ENCODE results near the gene CCR6. TPM values are rescaled to one million over a fixed set of nuclear protein-coding genes. Genes with fewer than 3 reads are reported as not detected.

Gene CCR6
- total and polyA plus RNA-seq, 2 experiments from 2014 or later, result 0.70 to 2.0 TPM

DNA sequence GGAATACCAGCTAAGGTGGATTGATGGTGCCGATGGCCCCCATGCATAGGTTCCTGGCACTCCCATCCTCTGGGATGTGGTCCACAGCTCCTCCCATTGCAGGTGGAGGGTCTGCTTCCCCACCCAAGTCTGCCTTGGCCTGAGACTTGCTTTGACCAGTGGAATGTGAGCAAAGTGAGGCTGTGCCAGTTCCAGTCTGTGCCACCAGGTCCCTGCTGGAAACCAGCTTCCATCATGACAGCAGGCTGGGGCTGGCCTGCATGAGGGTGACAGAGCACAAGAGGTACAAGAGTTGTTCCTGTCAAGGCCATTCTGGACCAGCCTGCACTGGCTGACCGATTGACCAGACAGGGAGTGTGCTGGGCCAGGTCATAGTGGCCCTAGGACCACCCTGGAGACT, 27.0 kb upstream of the CCR6 start:
- Histone ChIP-seq H3K27ac (no peak overlapping the region), H3K9me2 (replicated peaks; ENCODE audit: insufficient read depth) (no peaks in the 10 kb centered on the region), H3K9me3 (ENCODE audit: low read depth) (no peaks in the 10 kb centered on the region), H3K4me2 (no peak overlapping the region), H3K36me3 (replicated peaks; ENCODE audit: insufficient read depth, low read depth) (no peaks in the 10 kb centered on the region), H3K79me2 (no peaks in the 10 kb centered on the region), H3K4me3 (no peak overlapping the region), H3K27me3 (no peaks in the 10 kb centered on the region), H2AFZ (no peak overlapping the region), H3K4me1 (ENCODE audit: insufficient read depth) (peaks cover 3% of the 10 kb centered on the region), H4K20me1 (ENCODE audit: insufficient read depth, poor library complexity, severe bottlenecking) (no peaks in the 10 kb centered on the region)
- TF ChIP-seq EZH2phosphoT487 (IDR thresholded peaks at IDR 0.05; ENCODE audit: low read depth, severe bottlenecking, unreplicated experiment) (no peak), CTCF (IDR thresholded peaks at IDR 0.05; ENCODE audit: poor library complexity) (no peak), EZH2 (IDR thresholded peaks at IDR 0.05; ENCODE audit: borderline replicate concordance) (no peak)
- DNase-seq (ENCODE audit: low spot score), result no peak
- WGBS (ENCODE audit: low lambda C conversion rate, missing lambda C conversion rate), result 100% methylated on average over 2 of the region's 2 CpGs

GRCh38 chr6:167096991-167097390, 25.9 kb upstream of the CCR6 start:
- Histone ChIP-seq H3K4me3 (no peak overlapping the region), H3K4me1 (ENCODE audit: insufficient read depth) (peaks cover 3% of the 10 kb centered on the region), H3K79me2 (no peaks in the 10 kb centered on the region), H3K9me3 (ENCODE audit: low read depth) (no peaks in the 10 kb centered on the region), H3K27me3 (no peaks in the 10 kb centered on the region), H2AFZ (no peak overlapping the region), H4K20me1 (ENCODE audit: insufficient read depth, poor library complexity, severe bottlenecking) (no peaks in the 10 kb centered on the region), H3K4me2 (no peak overlapping the region), H3K27ac (no peak overlapping the region), H3K36me3 (replicated peaks; ENCODE audit: insufficient read depth, low read depth) (no peaks in the 10 kb centered on the region), H3K9me2 (replicated peaks; ENCODE audit: insufficient read depth) (no peaks in the 10 kb centered on the region)
- 81% methylated on average over 7 of the region's 7 CpGs for WGBS (ENCODE audit: low lambda C conversion rate, missing lambda C conversion rate)
- no peak for DNase-seq (ENCODE audit: low spot score)
- no peak for TF ChIP-seq EZH2 (IDR thresholded peaks at IDR 0.05; ENCODE audit: borderline replicate concordance)
- TF ChIP-seq EZH2phosphoT487 (IDR thresholded peaks at IDR 0.05; ENCODE audit: low read depth, severe bottlenecking, unreplicated experiment), result no peak
- TF ChIP-seq CTCF (IDR thresholded peaks at IDR 0.05; ENCODE audit: poor library complexity), result no peak

DNA sequence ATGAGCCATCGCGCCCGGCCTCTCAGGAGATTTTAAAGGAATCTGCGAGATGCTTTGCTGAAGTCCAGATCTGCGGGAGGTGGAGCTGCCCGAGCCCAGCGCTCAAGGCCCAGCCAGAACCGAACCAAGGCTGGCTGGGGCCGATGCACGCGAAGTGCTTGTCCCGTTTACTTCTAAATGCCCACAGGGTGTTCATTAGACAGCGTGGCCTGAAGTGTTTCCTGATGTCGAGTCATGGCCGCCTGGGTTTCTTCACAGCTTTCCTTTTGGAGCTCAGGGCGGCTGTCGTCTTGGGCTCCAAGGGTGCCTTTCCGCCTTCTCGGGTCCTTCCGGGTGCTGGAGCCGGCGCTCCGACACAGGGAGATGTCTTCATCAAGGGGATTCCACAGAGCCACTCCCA, 25.1 kb upstream of the CCR6 start:
- no peaks in the 10 kb centered on the region for H3K79me2 ChIP-seq
- H2AFZ ChIP-seq, result no peak overlapping the region
- H3K9me2 ChIP-seq (replicated peaks; ENCODE audit: insufficient read depth), result no peaks in the 10 kb centered on the region
- H3K27ac ChIP-seq, result no peak overlapping the region
- H3K4me3 ChIP-seq, result no peak overlapping the region
- peaks cover 3% of the 10 kb centered on the region for H3K4me1 ChIP-seq (ENCODE audit: insufficient read depth)
- H4K20me1 ChIP-seq (ENCODE audit: insufficient read depth, poor library complexity, severe bottlenecking), result no peaks in the 10 kb centered on the region
- no peak for TF ChIP-seq EZH2phosphoT487 (IDR thresholded peaks at IDR 0.05; ENCODE audit: low read depth, severe bottlenecking, unreplicated experiment)
- TF ChIP-seq EZH2 (IDR thresholded peaks at IDR 0.05; ENCODE audit: borderline replicate concordance), result no peak
- TF ChIP-seq CTCF (IDR thresholded peaks at IDR 0.05; ENCODE audit: poor library complexity), result no peak
- no peaks in the 10 kb centered on the region for H3K36me3 ChIP-seq (replicated peaks; ENCODE audit: insufficient read depth, low read depth)
- no peak overlapping the region for H3K4me2 ChIP-seq
- 93% methylated on average over 23 of the region's 23 CpGs for WGBS (ENCODE audit: low lambda C conversion rate, missing lambda C conversion rate)
- no peak for DNase-seq (ENCODE audit: low spot score)
- no peaks in the 10 kb centered on the region for H3K9me3 ChIP-seq (ENCODE audit: low read depth)
- H3K27me3 ChIP-seq, result no peaks in the 10 kb centered on the region

GRCh38 chr6:167098825-167099225, 24.1 kb upstream of the CCR6 start:
- no peaks in the 10 kb centered on the region for H3K9me2 ChIP-seq (replicated peaks; ENCODE audit: insufficient read depth)
- no peaks in the 10 kb centered on the region for H3K9me3 ChIP-seq (ENCODE audit: low read depth)
- DNase-seq (ENCODE audit: low spot score), result no peak
- no peaks in the 10 kb centered on the region for H3K27me3 ChIP-seq
- no peak overlapping the region for H3K27ac ChIP-seq
- H2AFZ ChIP-seq, result no peak overlapping the region
- TF ChIP-seq EZH2 (IDR thresholded peaks at IDR 0.05; ENCODE audit: borderline replicate concordance) (no peak), EZH2phosphoT487 (IDR thresholded peaks at IDR 0.05; ENCODE audit: low read depth, severe bottlenecking, unreplicated experiment) (no peak), CTCF (IDR thresholded peaks at IDR 0.05; ENCODE audit: poor library complexity) (no peak)
- H3K4me3 ChIP-seq, result no peak overlapping the region
- no peaks in the 10 kb centered on the region for H3K36me3 ChIP-seq (replicated peaks; ENCODE audit: insufficient read depth, low read depth)
- WGBS (ENCODE audit: low lambda C conversion rate, missing lambda C conversion rate), result 85% methylated on average over 4 of the region's 4 CpGs
- H3K79me2 ChIP-seq, result no peaks in the 10 kb centered on the region
- H3K4me2 ChIP-seq, result no peak overlapping the region
- H4K20me1 ChIP-seq (ENCODE audit: insufficient read depth, poor library complexity, severe bottlenecking), result no peaks in the 10 kb centered on the region
- H3K4me1 ChIP-seq (ENCODE audit: insufficient read depth), result peaks cover 9% of the 10 kb centered on the region

Data from hepatocyte (in vitro differentiated cells).